ENCODE results near the gene RREB1.

Gene RREB1

DNA sequence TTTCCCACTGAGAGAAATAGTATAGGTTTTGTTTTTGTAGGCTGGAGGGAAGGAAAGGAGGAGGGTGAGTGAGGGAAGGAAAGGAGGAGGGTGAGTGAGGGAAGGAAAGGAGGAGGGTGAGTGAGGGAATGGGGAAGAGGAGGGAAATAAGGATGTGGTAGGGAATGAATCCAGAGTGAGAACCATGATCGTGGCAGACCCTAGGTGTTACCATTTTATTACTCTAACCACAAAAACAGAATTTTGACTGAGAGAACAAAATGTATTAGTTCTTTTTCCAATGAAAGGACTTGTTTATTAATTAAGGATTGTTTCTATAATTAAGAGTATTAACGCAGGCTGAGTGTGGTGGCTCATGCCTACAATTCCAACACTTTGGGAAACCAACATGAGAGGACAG, 188.8 kb downstream of the RREB1 start:
- no peak for DNase-seq
- ATAC-seq: no peak

DNA sequence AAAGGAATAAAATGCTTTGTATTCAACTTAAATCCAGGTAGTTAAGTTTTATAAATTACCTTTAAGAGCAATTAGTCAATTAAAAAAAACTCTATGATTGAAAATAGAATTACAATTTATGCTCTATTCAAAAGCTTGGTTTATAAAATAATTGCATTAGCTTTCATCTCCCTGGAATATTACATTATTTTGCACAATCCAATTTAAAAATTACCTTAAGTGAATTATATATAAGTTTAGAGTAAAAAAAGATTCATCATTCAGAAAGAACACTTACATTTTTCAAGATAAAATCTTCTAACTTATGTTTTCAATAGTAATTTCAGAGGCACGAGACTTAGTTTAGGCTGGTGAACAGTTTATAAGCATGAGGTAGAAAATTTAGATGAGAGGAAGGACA, 190.4 kb downstream of the RREB1 start:
- ATAC-seq (no peak), DNase-seq (no peak)

DNA sequence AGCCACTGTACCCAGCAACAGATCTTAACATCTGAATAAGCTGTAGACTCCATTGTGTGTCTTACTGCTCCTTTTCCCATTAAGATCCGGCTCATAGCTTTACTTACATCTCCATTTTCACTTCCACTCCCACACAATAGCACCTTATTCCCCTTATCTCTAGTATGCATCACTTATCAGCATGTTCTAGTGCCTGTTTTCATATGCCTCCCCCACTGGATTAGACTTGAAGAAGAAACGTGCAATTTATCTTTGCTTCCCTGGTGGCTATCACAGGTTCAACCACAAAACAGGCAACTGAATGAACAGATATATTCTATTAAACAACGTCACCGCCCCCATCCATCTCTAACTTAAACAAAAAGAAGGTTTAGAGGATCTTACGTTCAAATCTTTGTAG, 193.2 kb downstream of the RREB1 start:
- no peak for ATAC-seq

More for the DNA sequence above, 193.2 kb downstream of the RREB1 start:
- DNase-seq: no peak

Data from stimulated activated naive CD8-positive, alpha-beta T cell treated with anti-CD3 and anti-CD28 coated beads, Interleukin-15, Interleukin-2, amounts not matched to agents 100 U/mL and 50 U/mL, for 24 hours (primary cell).